Panc1 (cell line): ENCODE results near the gene TSPAN31.

ENCODE experiments used
- TCF7L2 ChIP-seq: IDR thresholded peaks from 2 replicates; pipeline ENCODE4 v1.6.1; 2011; ENCODE audit warnings: mild to moderate bottlenecking, low read depth, low read length, inconsistent platforms
- TF ChIP-seq, protein P1 (sequence below): fragments of 450-650 bp; IDR thresholded peaks from 2 replicates; pipeline ENCODE4 v1.5.1; 2017; ENCODE audit warnings: mild to moderate bottlenecking
- TF ChIP-seq, protein P2 (sequence below), 2 experiments: IDR thresholded peaks; 2 replicates each; pipeline ENCODE4 v1.6.1; 2011 to 2012; ENCODE audit warnings: low read depth in 2 of 2, control low read depth in 1 of 2, low read length in 1 of 2, mild to moderate bottlenecking in 1 of 2, moderate library complexity in 1 of 2; ENCODE audit not compliant: insufficient read depth in 1 of 2

DNA sequence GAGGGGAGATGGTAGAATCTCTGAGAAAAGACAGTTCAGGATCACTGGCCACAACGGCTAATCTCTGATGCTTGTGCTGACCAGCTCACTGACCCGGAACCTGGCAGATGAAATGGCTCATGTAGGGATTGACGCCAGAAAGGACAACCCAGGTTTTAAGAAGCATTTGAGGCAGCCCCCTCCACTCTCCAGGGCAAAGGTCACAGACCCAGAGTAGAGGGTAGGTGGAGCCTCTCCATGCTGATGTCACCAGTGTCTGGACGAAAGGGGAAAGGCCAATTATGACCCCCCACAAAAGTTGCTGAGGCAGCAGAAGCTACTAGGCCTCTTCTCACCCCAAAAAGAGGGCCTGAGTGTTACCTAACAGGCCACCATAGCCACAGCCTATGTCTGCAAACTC, 25.9 kb downstream of the TSPAN31 start:
- TF ChIP-seq, protein P1, sequence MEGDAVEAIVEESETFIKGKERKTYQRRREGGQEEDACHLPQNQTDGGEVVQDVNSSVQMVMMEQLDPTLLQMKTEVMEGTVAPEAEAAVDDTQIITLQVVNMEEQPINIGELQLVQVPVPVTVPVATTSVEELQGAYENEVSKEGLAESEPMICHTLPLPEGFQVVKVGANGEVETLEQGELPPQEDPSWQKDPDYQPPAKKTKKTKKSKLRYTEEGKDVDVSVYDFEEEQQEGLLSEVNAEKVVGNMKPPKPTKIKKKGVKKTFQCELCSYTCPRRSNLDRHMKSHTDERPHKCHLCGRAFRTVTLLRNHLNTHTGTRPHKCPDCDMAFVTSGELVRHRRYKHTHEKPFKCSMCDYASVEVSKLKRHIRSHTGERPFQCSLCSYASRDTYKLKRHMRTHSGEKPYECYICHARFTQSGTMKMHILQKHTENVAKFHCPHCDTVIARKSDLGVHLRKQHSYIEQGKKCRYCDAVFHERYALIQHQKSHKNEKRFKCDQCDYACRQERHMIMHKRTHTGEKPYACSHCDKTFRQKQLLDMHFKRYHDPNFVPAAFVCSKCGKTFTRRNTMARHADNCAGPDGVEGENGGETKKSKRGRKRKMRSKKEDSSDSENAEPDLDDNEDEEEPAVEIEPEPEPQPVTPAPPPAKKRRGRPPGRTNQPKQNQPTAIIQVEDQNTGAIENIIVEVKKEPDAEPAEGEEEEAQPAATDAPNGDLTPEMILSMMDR: no peak
- no peak for TF ChIP-seq TCF7L2
- TF ChIP-seq, protein P2, sequence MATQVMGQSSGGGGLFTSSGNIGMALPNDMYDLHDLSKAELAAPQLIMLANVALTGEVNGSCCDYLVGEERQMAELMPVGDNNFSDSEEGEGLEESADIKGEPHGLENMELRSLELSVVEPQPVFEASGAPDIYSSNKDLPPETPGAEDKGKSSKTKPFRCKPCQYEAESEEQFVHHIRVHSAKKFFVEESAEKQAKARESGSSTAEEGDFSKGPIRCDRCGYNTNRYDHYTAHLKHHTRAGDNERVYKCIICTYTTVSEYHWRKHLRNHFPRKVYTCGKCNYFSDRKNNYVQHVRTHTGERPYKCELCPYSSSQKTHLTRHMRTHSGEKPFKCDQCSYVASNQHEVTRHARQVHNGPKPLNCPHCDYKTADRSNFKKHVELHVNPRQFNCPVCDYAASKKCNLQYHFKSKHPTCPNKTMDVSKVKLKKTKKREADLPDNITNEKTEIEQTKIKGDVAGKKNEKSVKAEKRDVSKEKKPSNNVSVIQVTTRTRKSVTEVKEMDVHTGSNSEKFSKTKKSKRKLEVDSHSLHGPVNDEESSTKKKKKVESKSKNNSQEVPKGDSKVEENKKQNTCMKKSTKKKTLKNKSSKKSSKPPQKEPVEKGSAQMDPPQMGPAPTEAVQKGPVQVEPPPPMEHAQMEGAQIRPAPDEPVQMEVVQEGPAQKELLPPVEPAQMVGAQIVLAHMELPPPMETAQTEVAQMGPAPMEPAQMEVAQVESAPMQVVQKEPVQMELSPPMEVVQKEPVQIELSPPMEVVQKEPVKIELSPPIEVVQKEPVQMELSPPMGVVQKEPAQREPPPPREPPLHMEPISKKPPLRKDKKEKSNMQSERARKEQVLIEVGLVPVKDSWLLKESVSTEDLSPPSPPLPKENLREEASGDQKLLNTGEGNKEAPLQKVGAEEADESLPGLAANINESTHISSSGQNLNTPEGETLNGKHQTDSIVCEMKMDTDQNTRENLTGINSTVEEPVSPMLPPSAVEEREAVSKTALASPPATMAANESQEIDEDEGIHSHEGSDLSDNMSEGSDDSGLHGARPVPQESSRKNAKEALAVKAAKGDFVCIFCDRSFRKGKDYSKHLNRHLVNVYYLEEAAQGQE (IDR thresholded peaks at IDR 0.05; ENCODE audit: insufficient read depth in 1 of 2, low read depth in 2 of 2, low read length in 1 of 2): no peak
